Inflammatory macrophage treated with lipopolysaccharide for 4 hours (primary cell): Measurements from ENCODE around the gene PALLD.
A peak's percentile ranks its signal among the peaks of the same experiment; 100 is the strongest.
"Not testable (repeated sequence)": the region's sequence is repeated elsewhere in the genome, so short reads cannot be mapped to it uniquely, and the experiment has no call there.

ENCODE experiments used
- DNase-seq: peaks from one replicate; pipeline ENCODE4 v3.0.0-alpha.2; 2020

The PALLD gene

DNA sequence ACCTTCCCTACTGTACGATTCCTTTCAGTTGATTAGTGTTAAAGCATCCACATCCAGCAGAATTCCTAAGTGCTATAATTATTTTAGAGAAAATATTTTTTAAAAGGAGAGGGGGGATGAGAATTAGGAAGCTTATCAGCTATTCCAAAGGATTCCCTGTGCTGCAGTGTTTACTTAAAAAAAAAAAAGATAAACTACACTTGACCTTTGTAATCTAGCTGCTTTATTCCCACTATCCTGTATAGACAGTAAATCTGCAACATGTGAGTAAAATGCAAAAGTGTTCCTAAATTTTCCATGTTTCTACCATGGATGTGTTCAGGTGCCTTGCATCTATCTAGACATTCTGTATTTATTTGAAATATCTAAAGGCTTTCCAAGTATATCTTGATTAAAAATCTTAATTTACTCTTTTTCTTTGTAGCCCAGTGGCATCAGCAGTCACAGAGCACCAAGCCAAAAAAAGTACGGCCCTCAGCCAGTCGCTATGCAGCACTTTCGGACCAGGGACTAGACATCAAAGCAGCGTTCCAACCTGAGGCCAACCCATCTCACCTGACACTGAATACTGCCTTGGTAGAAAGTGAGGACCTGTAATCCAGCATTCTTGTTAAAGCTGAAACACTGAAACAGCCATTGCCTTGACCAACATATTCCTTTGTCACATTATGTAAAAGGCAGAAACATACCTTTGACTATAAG, 429.1 kb downstream of the PALLD start:
- DNase-seq = no peak

DNA sequence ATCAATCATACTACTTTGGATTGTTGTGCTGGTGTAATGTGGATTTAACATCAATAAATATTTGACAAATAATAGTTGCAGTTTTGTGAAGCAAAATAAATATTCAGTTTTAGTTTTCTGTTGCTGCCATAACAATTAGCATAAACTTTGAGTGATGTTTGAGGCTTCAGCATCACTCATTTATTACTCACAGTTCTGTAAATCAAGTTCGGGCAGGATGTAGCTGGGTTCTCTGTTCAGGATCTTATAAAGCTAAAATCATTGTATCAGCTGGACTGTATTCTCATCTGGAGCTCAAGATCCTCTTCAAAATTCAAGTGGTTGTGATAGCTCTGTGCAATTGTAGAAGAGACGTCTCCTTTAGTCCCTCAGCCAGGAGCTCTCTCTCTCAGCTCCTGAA, 431.5 kb downstream of the PALLD start:
- DNase-seq = no peak

DNA sequence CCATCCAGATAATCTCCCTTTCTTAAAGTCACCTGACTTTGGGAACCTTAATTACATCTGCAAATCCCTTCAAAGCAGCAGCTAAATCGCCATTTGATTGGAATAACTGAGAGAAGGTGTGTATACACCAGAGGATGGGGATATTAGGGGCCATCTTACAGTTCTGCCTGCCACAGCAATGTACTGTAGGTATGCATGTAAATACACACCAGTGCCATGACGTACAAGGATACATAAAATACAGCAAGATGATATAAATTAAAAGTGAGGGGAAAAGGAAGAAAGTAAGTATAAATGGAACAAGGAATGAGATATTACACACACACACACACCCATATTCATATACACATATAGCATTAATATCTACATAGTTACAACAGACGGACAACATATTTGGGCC, 432.0 kb downstream of the PALLD start:
- DNase-seq = no peak

DNA sequence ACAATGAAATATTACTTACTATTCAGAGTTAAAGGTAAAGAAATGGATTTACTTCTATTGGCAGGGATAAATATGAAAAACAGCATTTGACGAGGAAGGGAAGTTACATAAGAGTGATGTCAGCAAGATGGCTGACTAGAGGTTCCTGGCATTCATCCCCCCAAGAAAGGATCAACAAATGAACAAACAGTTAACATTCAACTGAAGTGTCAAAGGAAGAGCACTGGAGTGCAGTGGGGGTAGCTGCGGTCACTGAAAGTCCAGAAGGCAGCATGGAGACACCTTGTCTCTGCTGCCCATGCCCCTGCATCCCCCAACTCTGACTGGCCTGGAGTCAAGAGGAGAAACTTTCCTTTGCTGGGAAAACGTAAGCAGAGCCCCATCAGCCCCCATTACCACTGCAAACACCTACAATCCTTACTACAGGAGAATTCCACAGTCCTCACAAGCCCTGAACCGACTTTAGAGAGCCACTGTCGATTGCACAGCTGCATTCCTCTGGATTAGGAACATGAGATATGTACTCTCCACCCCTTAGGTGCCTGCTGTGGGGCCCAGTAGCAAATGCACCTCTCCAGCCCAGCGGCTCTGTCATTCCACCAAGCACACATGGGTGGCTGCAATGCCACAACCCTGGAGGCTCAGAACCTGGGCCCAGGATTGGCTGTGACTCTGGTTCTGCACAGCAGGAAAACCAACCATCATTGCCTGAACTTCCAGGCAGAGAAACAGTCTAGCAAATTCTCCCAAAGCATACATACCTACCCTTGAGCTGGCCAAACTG, 433.8 kb downstream of the PALLD start:
- no peak for DNase-seq

DNA sequence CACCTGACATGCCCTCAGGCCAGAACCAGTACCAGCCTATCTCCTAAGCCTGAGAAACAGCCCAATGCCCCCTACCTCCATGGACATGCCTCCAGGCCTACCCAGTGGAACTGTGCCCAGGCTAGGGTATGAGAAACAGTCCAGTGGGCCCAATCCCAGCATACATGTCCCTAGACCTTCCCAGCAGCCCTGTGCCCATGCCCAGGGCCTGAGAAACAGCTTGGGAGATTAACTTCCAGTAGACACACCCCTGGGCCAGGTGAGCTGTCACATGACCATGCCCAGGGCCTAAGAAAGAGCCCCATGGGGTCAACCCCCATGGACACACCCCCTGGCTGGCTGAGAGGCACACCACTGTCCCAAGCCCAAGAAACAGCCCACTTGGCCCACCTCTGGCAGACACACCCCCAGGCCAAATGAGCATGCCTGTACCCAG, 434.4 kb downstream of the PALLD start:
- no peak for DNase-seq

DNA sequence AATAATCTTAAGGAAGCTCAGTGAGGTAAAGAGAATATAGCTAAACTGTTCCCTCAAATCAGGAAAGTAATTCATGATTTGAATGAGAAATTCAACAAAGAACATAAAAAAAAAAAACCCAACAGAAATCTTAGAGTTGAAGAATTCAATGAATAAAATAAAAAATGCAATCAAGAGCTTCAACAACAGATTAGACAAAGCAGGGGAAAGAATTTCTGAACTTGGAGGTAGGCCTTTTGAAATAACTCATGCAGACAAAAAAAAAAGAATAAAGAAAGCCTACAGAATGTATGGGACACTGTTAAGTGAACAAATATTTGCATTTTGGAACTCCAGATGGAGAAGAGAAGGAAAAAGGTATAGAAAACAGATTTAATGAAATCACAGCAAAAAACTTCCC, 435.3 kb downstream of the PALLD start:
- no peak for DNase-seq

DNA sequence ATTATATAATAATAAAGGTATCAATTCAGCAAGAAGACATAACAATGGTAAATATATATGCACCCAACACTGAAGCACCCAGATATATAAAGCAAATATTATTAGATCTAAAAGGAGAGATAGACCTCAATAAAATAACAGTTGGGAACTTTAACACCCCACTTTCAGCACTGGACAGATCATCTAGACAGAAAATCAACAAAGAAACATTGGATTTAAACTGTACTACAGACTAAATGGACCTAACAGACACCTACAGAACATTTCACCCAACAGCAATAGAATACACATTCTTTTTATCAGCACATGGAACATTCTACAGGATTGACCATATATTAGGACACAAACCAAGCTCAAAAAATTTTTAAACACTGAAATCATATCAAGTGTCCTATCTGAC, 436.6 kb downstream of the PALLD start:
- no peak for DNase-seq

DNA sequence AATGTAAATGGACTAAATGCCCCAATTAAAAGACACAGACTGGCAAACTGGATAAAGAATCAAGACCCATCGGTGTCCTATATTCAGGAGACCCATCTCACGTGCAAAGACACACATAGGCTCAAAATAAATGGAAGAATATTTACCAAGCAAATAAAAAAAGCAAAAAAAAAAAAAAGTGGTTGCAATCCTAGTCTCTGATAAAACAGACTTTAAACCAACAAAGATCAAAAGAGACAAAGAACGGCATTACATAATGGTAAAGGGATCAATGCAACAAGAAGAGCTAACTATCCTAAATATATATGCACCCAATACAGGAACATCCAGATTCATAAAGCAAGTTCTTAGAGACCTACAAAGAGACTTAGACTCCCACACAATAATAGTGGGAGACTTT, 440.6 kb downstream of the PALLD start:
- not testable (repeated sequence) for DNase-seq

DNA sequence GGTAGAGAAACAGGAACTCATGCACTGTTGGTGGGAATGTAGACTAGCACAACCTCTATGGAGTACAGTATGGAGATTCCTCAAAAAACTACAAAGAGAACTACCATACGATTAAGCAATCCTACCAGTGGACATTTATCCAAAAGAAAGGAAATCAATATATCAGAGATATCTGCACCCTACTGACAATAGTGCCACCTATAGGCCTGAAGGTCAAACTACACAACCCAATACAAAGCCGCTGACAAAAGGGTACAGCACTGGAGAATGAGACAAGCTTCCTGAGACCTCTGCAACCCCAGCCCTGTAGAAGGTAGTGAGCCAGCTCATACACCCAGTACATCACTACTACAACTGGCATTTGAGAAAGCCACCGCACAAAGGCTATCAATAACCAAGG, 446.1 kb downstream of the PALLD start:
- peak; percentile 7 for DNase-seq

DNA sequence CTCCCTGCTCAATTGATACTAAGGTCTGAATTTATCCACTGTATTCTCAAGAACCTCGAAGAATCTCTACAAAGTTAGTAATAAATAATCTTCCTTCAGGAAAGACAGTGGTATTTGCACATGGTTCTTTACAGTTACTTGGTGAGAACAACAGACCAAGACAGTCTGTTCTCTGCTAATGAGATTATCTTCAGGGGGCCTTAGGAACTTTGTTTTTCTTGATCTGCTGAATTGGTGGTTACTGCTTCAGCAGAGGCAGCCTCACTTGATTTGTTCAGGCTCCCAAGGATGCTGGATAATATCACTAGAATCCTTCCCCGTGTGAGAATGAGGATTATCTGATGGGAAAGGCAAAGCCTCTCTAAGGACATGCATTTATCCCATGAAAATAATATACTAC, 448.4 kb downstream of the PALLD start:
- DNase-seq = no peak

DNA sequence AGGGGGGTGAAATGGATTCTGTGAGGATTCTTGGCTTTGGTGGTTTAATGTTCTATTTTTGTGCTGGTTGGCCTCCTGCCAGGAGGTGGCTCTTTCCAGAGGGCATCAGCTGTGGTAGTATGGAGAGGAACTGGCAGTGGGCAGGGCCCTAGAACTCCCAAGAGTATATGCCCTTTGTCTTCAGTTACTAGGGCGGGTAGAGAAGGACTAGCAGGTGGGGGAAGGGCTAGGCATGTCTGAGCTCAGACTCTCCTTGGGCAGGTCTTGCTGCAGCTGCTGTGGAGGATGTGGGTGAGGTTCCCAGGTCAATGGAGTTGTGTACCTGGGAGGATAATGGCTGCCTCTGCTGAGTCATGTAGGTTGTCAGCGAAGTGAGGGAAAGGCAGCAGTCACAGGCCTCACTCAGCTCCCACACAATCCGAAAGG, 456.0 kb downstream of the PALLD start:
- DNase-seq = not testable (repeated sequence)

DNA sequence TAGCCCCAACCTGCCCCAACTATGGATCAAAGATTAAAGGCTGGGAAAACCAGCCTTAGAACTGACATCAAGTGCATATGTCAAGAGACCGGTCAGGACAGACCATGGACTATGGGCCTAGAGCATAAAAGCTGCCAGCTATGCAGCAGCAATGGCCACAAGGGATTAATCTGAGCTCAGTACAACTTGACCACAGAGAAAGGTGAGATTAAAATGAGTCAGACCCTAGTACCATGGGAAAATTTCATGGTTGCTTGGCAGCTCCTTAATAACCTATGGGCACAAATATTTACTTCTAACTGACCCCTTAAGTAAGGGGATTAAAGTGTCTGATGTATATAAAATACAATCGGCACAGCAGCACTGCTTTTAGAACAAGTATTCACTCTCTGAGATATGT, 458.8 kb downstream of the PALLD start:
- no peak for DNase-seq

DNA sequence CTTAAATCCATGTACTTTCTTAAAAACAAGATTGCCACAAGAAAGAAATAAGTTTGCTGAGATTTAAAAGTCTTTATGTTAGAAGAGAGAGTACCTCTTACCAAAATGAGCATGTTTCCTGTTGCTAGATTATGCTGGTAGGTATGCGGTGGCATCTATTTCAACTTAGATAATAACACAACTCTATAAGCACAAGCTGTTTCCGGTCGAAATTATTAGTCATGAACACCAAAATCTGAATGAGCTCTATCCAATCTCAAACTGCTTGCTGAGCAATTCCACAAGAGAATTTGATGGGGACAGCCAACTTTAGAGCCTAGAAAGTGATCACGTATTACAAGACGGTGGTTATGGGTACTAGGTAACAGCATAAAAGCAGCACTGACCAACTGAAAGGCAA, 463.9 kb downstream of the PALLD start:
- no peak for DNase-seq

DNA sequence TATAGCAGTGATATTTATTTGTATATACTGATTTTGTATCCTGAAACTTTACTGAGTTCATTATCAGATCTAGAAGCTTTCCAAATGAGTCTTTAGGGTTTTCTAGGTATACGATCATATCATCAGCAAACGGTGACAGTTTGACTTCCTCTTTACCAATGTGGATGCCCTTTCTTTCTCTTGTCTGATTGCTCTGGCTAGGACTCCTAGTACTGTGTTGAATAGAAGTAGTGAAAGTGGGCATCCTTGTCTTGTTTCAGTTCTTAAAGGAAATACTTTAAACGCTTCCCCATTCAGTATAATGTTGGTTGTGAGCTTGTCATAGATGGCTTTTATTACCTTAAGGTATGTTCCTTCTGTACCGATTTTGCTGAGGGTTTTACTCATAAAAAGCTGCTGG, 475.7 kb downstream of the PALLD start:
- DNase-seq = no peak
